Activated CD8-positive, alpha-beta T cell treated with anti-CD3 and anti-CD28 coated beads for 36 hours (primary cell): ENCODE measurements around the gene UGT1A8. TPM values are rescaled to one million over a fixed set of nuclear protein-coding genes. Genes with fewer than 3 reads are reported as not detected.

ENCODE experiments used
- ATAC-seq: fragments of 200-7000 bp; cut with Tn5 transposase; one replicate; pipeline ENCODE4 v1.10.0; 2021; ENCODE audit warnings: mild to moderate bottlenecking, moderate library complexity
- CTCF ChIA-PET: fragments of 350-600 bp; sonication (Branson Sonifier 250); formaldehyde crosslinking; loops from one replicate; lab custom pipeline; 2021; ENCODE audit warnings: antibody characterized with exemption; lab: Charles Lee
- POLR2A ChIA-PET: fragments of 350-600 bp; sonication (Branson Sonifier 250); formaldehyde crosslinking; loops from one replicate; lab custom pipeline; 2021; ENCODE audit warnings: antibody characterized with exemption; lab: Charles Lee
- DNase-seq: peaks from one replicate; pipeline ENCODE4 v3.0.0-alpha.2; 2020
- H3K27ac Mint-ChIP-seq: one replicate; pipeline ENCODE4 v1.8.0; 2021; ENCODE audit warnings: mild to moderate bottlenecking, mixed read lengths
- H3K27me3 Mint-ChIP-seq: one replicate; pipeline ENCODE4 v1.8.0; 2021; ENCODE audit warnings: mixed read lengths
- H3K36me3 Mint-ChIP-seq: one replicate; pipeline ENCODE4 v1.8.0; 2021; ENCODE audit warnings: low read depth, mixed read lengths
- H3K4me1 Mint-ChIP-seq: one replicate; pipeline ENCODE4 v1.8.0; 2021; ENCODE audit warnings: low read depth, mixed read lengths
- H3K4me3 Mint-ChIP-seq: one replicate; pipeline ENCODE4 v1.8.0; 2021; ENCODE audit warnings: mild to moderate bottlenecking, moderate library complexity, mixed read lengths
- H3K9me3 Mint-ChIP-seq: one replicate; pipeline ENCODE4 v1.8.0; 2021; ENCODE audit warnings: mixed read lengths
- intact Hi-C: fragments of 100-400 bp; cut with micrococcal nuclease; formaldehyde crosslinking; loops from one replicate; pipeline ENCODE4 v1.10.0; 2022
- total RNA-seq, 2 experiments: library from RNA; stranded (reverse); gene quantifications; one replicate each; pipeline ENCODE4 v1.2.3, GENCODE V29; 2021
- TF ChIP-seq, protein P1 (sequence below): fragments of 200-600 bp; IDR thresholded peaks from one replicate; pipeline ENCODE4 v1.8.0; 2022; ENCODE audit warnings: antibody characterized with exemption, mild to moderate bottlenecking

UGT1A8 gene
- total RNA-seq, 2 experiments from 2014 or later, result not detected

GRCh38 chr2:233817361-233817911 is 200.0 kb downstream of the UGT1A8 start:
- intact Hi-C loops, result no loop called here
- H3K36me3 Mint-ChIP-seq, result no peaks in the 10 kb centered on the region
- CTCF ChIA-PET, result no interaction called here

DNA sequence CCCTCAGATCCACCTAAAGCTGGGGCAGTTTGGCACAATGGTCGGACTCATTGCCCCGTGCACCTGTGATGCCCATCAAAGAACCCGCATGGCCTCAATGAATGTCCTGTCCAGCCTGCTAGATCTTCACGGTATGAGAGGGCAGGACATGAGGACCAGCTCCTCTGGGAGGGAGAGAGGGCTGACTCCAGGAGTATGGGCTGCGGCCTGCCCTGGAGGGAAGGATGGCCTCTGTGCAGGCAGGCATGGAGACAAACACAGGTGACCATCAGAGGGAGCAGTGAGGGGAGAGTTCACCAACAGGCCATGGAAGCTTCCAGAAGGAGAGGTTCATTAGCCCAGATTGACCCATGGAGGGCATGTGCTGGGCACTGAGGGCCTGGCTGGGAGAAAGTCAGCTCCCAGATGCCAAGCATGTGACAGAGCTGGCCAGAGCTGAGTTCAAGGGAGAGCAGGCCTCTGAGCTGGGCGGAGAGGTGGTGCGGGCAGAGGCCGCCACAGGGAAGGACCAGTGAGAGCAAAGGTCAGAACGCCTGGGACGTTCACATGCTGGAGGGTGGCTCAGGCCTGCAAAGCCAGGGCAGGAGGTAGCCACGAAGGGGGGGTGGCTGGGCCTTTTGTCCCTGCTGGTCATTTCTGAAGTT is 200.7 kb downstream of the UGT1A8 start:
- peaks cover 1% of the 10 kb centered on the region for H3K27me3 Mint-ChIP-seq
- H3K4me3 Mint-ChIP-seq, result no peak overlapping the region
- CTCF ChIA-PET, result no interaction called here
- no peaks in the 10 kb centered on the region for H3K36me3 Mint-ChIP-seq
- ATAC-seq (no peak), DNase-seq (no peak)
- no peak overlapping the region for H3K27ac Mint-ChIP-seq
- POLR2A ChIA-PET, result no interaction called here
- no peaks in the 10 kb centered on the region for H3K4me1 Mint-ChIP-seq
- TF ChIP-seq, protein P1, sequence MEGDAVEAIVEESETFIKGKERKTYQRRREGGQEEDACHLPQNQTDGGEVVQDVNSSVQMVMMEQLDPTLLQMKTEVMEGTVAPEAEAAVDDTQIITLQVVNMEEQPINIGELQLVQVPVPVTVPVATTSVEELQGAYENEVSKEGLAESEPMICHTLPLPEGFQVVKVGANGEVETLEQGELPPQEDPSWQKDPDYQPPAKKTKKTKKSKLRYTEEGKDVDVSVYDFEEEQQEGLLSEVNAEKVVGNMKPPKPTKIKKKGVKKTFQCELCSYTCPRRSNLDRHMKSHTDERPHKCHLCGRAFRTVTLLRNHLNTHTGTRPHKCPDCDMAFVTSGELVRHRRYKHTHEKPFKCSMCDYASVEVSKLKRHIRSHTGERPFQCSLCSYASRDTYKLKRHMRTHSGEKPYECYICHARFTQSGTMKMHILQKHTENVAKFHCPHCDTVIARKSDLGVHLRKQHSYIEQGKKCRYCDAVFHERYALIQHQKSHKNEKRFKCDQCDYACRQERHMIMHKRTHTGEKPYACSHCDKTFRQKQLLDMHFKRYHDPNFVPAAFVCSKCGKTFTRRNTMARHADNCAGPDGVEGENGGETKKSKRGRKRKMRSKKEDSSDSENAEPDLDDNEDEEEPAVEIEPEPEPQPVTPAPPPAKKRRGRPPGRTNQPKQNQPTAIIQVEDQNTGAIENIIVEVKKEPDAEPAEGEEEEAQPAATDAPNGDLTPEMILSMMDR, result no peak
- intact Hi-C loops, result no loop called here
- H3K9me3 Mint-ChIP-seq, result no peaks in the 10 kb centered on the region

More at GRCh38 chr2:233817361-233817911, 200.0 kb downstream of the UGT1A8 start:
- H3K27ac Mint-ChIP-seq, result no peak overlapping the region
- no peak overlapping the region for H3K4me3 Mint-ChIP-seq
- no peaks in the 10 kb centered on the region for H3K9me3 Mint-ChIP-seq
- H3K4me1 Mint-ChIP-seq, result no peaks in the 10 kb centered on the region
- DNase-seq, result no peak
- TF ChIP-seq, protein P1, result no peak
- peaks cover 1% of the 10 kb centered on the region for H3K27me3 Mint-ChIP-seq
- POLR2A ChIA-PET, result no interaction called here
- no peak for ATAC-seq

- DNase-seq (no peak), ATAC-seq (no peak)
- intact Hi-C loops, result no loop called here
- Mint-ChIP-seq H3K4me3 (no peak overlapping the region), H3K36me3 (no peaks in the 10 kb centered on the region), H3K27ac (no peak overlapping the region), H3K9me3 (no peaks in the 10 kb centered on the region), H3K27me3 (peaks cover 1% of the 10 kb centered on the region), H3K4me1 (no peaks in the 10 kb centered on the region)
- ChIA-PET CTCF (interaction anchor here (1.0 kb wide), 1 partner anchor 11 kb away, joined by 3 read pairs; no protein-coding TSS in a partner anchor), POLR2A (no interaction called here)
- TF ChIP-seq, protein P1, result no peak
Measured at GRCh38 chr2:233818639-233819621, 201.5 kb downstream of the UGT1A8 start.

GRCh38 chr2:233819884-233820773 is 202.7 kb downstream of the UGT1A8 start:
- no peak for ATAC-seq
- no peak for DNase-seq
- Mint-ChIP-seq H3K27ac (no peak overlapping the region), H3K36me3 (no peaks in the 10 kb centered on the region), H3K27me3 (peaks cover 1% of the 10 kb centered on the region), H3K4me3 (no peak overlapping the region), H3K9me3 (no peaks in the 10 kb centered on the region), H3K4me1 (no peaks in the 10 kb centered on the region)
- TF ChIP-seq, protein P1, result no peak
- ChIA-PET POLR2A (no interaction called here), CTCF (interaction anchor here (1.0 kb wide), 1 partner anchor 12 kb away, joined by 3 read pairs; no protein-coding TSS in a partner anchor)
- intact Hi-C loops, result no loop called here
